Type B pancreatic cell (in vitro differentiated cells): ENCODE results near the gene GBF1. TPM values are rescaled to one million over a fixed set of nuclear protein-coding genes. Genes with fewer than 3 reads are reported as not detected.

Experiments used
- DNase-seq: peaks from one replicate; pipeline ENCODE4 v3.0.0; 2021; ENCODE audit warnings: mixed read lengths; ENCODE audit not compliant: unreplicated experiment; ENCODE audit errors: extremely low spot score
- H3K27ac Mint-ChIP-seq: 2 replicates; pipeline ENCODE4 v1.8.0; 2021; ENCODE audit warnings: mild to moderate bottlenecking, mixed read lengths
- H3K27me3 Mint-ChIP-seq: 2 replicates; pipeline ENCODE4 v1.8.0; 2021; ENCODE audit warnings: mixed read lengths
- H3K36me3 Mint-ChIP-seq: 2 replicates; pipeline ENCODE4 v1.8.0; 2021; ENCODE audit warnings: mixed read lengths
- H3K4me1 Mint-ChIP-seq: one replicate; pipeline ENCODE4 v1.8.0; 2021; ENCODE audit warnings: mixed read lengths; ENCODE audit not compliant: unreplicated experiment
- H3K4me3 Mint-ChIP-seq: 2 replicates; pipeline ENCODE4 v1.8.0; 2021; ENCODE audit warnings: mild to moderate bottlenecking, mixed read lengths
- H3K9me3 Mint-ChIP-seq: 2 replicates; pipeline ENCODE4 v1.8.0; 2021; ENCODE audit warnings: mixed read lengths
- total RNA-seq: library from RNA; stranded (reverse); gene quantifications from 2 replicates; pipeline ENCODE4 v1.2.1, GENCODE V29; 2021; ENCODE audit warnings: low replicate concordance
- TF ChIP-seq, protein P1 (sequence below): fragments of 200-600 bp; sonication (generic); conservative IDR thresholded peaks from 2 replicates; pipeline ENCODE4 v1.5.0; 2021; ENCODE audit warnings: antibody characterized with exemption, mild to moderate bottlenecking

GBF1 gene
- total RNA-seq, 1 donor from 2014 or later, result 48.7 TPM

GRCh38 chr10:102411341-102412255, 166.3 kb downstream of the GBF1 start:
- TF ChIP-seq, protein P1, sequence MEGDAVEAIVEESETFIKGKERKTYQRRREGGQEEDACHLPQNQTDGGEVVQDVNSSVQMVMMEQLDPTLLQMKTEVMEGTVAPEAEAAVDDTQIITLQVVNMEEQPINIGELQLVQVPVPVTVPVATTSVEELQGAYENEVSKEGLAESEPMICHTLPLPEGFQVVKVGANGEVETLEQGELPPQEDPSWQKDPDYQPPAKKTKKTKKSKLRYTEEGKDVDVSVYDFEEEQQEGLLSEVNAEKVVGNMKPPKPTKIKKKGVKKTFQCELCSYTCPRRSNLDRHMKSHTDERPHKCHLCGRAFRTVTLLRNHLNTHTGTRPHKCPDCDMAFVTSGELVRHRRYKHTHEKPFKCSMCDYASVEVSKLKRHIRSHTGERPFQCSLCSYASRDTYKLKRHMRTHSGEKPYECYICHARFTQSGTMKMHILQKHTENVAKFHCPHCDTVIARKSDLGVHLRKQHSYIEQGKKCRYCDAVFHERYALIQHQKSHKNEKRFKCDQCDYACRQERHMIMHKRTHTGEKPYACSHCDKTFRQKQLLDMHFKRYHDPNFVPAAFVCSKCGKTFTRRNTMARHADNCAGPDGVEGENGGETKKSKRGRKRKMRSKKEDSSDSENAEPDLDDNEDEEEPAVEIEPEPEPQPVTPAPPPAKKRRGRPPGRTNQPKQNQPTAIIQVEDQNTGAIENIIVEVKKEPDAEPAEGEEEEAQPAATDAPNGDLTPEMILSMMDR, result no peak
- H3K9me3 Mint-ChIP-seq, result no peaks in the 10 kb centered on the region
- peak overlapping the region; percentile 83 for H3K4me3 Mint-ChIP-seq
- peaks cover 18% of the 10 kb centered on the region for H3K4me1 Mint-ChIP-seq
- H3K27me3 Mint-ChIP-seq, result peaks cover 79% of the 10 kb centered on the region
- DNase-seq, result no peak
- peak overlapping the region; percentile 63 for H3K27ac Mint-ChIP-seq
- H3K36me3 Mint-ChIP-seq, result peaks cover 4% of the 10 kb centered on the region

DNA sequence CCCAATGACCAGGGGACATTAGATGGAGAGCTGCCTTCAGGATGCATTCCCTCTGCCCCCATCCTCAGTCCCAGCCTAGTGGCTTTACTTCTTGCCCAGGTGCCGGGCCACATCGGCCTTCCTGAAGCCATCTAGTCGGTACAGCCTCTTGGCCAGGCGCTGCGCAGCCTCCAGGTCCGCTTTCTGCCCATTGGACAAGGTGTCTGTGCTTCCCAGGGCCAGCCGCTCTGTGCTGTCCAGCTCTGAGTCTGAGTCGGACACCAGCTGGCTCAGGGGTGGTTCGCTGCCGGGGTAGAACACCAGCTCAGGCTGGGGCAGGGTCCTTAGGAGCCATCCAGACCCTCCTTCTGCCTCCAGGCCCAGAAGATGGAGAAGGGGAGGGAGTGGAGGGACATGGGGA, 167.0 kb downstream of the GBF1 start:
- no peaks in the 10 kb centered on the region for H3K9me3 Mint-ChIP-seq
- H3K27me3 Mint-ChIP-seq, result peaks cover 77% of the 10 kb centered on the region
- H3K27ac Mint-ChIP-seq, result no peak overlapping the region
- TF ChIP-seq, protein P1, result no peak
- peak; percentile 65 for DNase-seq
- no peak overlapping the region for H3K4me3 Mint-ChIP-seq
- peaks cover 4% of the 10 kb centered on the region for H3K36me3 Mint-ChIP-seq
- H3K4me1 Mint-ChIP-seq, result peaks cover 18% of the 10 kb centered on the region

DNA sequence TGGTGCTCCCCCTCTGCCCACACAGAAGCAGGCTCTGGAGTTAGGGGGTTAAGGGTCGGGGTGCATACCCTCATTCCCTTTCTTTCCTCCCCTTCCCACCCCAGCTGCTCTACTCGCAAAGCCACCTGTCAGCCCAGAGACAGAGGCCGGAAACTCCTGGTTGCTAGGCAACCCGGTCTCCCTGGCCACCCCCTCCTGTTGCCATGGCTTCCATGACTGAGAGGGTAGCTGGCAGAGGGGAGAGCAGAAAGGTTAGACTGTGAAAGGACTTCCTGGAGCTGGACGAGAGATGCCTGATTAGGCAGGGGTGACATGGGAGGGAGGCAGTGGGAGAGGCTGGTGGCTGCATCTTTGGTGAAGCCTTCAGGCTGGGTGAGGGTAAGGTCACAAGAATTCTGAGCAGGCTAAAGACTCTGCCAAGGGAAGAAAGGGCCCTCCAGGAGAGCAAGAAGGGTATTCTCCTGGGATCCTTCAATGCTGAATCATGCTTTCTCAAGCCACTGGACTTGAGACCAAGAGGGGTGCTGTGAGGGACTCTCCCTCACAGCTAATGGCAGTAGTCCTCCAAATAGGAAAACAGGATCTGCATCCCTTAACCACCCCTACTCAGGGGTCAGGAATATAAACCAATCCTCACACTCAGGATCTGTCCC, 167.8 kb downstream of the GBF1 start:
- Mint-ChIP-seq H3K4me1 (peaks cover 18% of the 10 kb centered on the region), H3K9me3 (no peaks in the 10 kb centered on the region), H3K27ac (peak overlapping the region; percentile 31), H3K4me3 (no peak overlapping the region), H3K36me3 (peaks cover 4% of the 10 kb centered on the region), H3K27me3 (peaks cover 77% of the 10 kb centered on the region)
- DNase-seq, result no peak
- TF ChIP-seq, protein P1, result no peak

DNA sequence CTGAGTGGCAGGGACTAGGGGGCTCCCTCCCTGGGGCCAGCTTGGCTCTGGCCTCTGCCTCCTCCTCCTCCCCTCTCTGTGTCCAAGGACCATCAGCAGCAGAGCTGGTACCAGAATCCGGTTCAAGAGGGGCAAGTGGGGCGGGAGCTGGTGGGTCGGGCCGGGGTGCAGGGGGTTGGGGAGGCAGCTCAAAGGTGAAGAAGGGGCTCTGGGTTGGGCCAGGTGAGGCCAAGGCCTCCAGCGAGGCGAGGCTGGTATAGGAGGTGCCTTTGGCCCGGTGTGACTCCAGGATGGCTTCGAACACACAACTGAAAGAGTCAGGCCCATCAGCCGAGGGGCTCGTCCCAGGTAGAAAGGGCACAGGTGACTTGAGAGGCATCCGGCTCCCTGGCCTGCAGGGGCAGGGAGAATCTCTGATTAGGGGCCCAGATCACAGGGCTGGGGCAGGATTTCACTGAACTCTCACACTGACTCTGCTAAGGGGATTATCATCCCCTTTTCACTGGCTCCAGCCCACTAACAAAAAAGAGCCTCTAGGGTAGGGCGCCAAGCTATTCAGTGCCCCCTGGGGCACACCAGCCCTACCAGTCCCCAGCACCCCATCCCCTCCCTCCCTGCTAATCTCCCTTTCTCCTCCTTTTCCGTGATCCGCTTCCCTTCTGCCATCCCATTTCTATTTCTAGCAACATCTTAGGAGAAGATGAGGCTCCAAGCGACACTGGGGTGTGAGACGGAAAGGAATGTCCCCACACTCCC, 168.7 kb downstream of the GBF1 start:
- H3K4me3 Mint-ChIP-seq, result no peak overlapping the region
- no peak overlapping the region for H3K27ac Mint-ChIP-seq
- TF ChIP-seq, protein P1, result no peak
- DNase-seq, result peak; percentile 66
- peaks cover 18% of the 10 kb centered on the region for H3K4me1 Mint-ChIP-seq
- H3K9me3 Mint-ChIP-seq, result no peaks in the 10 kb centered on the region
- peaks cover 79% of the 10 kb centered on the region for H3K27me3 Mint-ChIP-seq
- peaks cover 4% of the 10 kb centered on the region for H3K36me3 Mint-ChIP-seq

GRCh38 chr10:102414749-102415148, 169.4 kb downstream of the GBF1 start:
- DNase-seq, result peak; percentile 68
- no peaks in the 10 kb centered on the region for H3K9me3 Mint-ChIP-seq
- TF ChIP-seq, protein P1, result no peak
- H3K27ac Mint-ChIP-seq, result no peak overlapping the region
- H3K4me3 Mint-ChIP-seq, result no peak overlapping the region
- peaks cover under 1% of the 10 kb centered on the region for H3K36me3 Mint-ChIP-seq
- peaks cover 14% of the 10 kb centered on the region for H3K4me1 Mint-ChIP-seq
- H3K27me3 Mint-ChIP-seq, result peaks cover 79% of the 10 kb centered on the region
